Activated T-helper 9 cell treated with anti-CD3 and anti-CD28 coated beads, Interleukin-2, amount 50 U/mL, for 16 hours (primary cell): ENCODE measurements around the gene TMEM42.

Experiments
- DNase-seq: peaks from one replicate; pipeline ENCODE4 v3.0.0-alpha.2; 2020; ENCODE audit warnings: low read depth

Gene TMEM42

DNA sequence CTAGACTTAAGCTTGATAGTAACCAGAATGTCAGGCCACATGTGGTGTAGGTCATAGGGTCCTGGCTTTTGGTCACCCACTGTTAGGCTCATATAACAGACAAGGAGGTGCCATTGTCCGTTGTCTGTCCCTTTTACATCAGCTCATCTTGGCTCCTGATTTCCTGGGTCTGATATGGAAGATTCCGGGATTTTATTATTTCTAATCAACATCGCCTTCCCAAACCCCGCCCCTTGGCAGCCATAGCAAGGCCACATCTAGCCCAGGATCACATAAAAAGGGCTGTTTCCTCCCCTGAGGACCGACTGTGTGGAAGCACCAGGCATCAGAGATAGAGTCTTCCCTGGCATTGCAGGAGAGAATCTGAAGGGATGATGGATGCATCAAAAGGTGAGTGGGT is 12.6 kb downstream of the TMEM42 start, which contains the start of gene TGM4:
TGM4 (plus strand) TSS at position 301 of the 400 bp plus-strand sequence; CDS start at position 372, 71 bp downstream.
- no peak for DNase-seq

DNA sequence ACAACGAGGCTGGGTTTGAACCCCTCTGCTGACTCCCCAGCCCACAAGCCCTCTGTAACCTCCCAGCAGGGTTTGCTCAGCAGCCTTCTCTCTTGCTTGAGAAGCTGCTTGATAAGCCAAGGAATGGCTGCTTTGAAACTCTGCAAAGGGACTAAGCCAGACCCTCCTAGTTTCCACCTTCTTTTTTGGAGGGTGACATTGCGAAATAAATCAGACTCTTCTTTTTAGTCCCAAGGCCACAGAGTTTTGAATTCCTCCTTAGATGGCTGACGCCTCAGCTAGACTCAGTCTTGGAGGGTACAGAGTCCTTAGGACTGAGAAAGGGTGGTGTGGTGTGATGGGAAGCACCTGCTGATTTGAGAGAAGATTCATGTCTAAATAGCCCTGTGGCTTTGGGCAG is 13.9 kb downstream of the TMEM42 start:
- no peak for DNase-seq

GRCh38 chr3:44877333-44877732 is 15.6 kb downstream of the TMEM42 start:
- DNase-seq, result no peak

GRCh38 chr3:44880284-44880683 is 18.6 kb downstream of the TMEM42 start:
- DNase-seq, result no peak

DNA sequence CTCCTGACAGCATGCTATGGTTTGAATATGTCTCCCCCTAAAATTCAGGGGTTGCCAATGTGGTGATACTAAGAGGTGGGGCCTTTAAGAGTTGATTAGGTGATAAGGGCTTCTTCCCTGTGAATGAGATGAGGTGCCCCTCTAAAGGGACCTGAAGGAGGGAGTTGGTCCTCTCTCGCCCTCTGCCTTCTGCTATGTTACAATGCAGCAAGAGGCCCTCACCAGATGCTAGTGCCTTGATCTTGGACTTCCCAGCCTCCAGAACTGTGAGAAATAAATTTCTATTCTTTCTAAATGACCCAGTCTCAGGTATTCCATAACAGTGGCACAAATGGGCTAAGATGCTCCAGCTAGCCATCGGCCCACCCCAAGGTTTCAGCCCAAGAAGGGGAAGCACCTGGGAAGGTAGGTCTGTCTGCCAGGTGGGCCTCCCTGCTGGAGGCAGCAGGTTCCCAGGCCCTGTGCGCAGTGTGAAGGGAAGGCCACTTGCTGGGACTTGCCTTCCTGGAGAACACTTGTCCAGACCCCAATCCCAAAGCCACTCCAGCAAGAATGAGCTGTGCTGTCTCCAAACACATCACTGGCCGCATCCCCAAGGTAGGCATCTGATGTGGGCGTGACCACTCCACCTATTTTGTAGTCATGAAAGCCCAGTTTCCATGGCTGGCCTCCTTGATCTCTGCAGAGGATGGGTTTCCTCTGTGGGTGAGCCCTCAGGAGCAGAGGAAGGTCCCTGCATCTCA is 21.7 kb downstream of the TMEM42 start:
- no peak for DNase-seq

DNA sequence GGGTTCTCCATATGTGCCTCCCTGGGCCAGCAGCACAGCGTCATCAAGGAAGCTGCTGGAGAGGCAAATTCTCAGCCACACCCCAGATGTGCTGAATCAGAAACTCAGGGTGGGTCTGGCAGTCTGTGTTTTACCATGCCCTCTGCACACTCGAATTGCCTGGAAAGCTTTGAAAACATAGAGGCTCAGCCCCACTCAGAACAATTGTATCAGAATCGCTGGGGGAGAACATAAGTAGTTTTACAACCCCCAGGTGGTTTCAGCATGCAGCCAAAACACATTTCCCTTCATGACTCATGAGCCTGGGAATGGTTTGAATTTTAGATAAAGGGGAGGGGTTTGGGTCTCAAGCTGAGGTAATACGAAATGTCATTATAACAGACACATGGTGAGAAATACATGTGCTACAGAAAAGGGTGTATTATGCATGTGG is 22.3 kb downstream of the TMEM42 start:
- DNase-seq, result no peak

- DNase-seq, result no peak
Observed at GRCh38 chr3:44885618-44886017, 23.9 kb downstream of the TMEM42 start.

DNA sequence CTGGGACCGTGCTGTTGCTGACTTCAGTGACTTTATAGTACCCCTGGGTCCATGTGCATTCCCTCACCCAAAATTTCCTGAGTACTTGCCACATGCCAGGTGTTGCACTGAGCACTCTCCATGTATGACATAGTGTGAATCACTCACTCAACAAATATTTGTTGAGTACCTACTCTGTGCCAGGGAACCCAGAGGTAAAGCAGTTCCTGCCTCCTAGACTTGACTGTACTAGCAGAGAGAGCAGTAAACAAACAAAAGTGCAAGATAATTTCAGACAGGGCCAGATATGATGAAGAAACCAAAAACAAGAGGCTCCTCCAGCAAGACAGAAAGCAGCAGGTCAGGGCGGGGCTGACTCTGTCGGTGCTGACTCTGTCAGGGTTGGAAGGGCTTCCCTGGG is 24.8 kb downstream of the TMEM42 start:
- no peak for DNase-seq

GRCh38 chr3:44887101-44887500 is 25.4 kb downstream of the TMEM42 start:
- DNase-seq, result no peak

DNA sequence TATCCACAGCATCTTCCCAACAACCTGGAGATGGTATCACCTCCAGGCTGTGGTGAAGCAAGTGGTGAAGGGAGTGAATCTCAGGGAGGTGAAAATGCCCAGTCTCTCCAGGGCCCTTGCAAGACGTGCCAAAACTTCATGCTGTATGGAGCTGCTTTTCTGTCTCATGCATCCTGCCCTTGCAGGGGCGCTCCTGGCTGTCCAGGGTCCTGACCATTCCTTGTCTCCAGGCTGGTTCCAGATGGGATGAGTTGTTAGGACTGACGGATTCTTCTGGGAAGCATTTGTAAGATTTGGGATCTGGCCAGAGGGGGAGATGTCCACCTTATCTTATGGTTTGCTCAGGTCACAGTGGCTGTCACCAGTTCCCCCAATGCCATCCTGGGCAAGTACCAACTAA is 28.5 kb downstream of the TMEM42 start:
- DNase-seq, result no peak

DNA sequence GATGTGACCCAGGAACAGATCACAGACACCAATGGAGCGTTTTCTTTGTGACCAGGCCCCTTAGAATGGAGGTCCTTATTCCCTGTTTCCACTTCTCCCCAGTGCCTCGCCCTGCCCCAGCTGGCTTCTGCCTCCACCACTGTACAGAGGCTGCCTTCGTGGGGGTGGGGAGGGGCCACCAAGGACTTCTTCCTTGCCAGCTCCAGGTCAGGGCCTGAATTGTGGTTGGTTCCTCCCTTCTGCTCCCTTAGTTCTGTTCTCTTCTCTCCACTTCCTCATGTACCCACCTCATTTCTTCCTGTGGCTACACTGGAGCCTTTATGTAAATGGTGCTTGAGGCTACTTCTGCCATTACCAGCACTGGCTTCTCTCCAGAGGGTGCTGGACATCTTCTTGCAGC is 29.1 kb downstream of the TMEM42 start:
- no peak for DNase-seq

GRCh38 chr3:44892689-44893088 is 31.0 kb downstream of the TMEM42 start:
- DNase-seq, result no peak

DNA sequence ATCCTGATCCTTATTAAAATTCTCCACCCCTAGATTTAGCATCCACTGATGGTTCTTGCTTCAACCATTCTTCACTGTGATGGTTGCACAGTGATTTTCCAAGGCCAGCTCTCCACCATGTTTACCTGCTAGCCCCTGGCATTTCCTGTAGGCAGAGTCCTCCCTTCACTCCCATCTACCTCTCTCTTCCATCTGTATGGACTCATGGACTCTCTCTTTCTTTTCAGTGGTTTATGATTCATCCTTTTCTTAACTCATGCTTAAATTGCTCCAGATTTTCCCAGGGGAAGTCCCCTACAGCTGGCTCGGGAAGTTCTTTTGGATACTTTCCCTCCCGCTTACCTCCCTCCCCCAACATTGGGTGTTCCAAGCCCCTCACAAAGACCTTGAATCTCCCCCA is 31.4 kb downstream of the TMEM42 start:
- DNase-seq, result no peak

DNA sequence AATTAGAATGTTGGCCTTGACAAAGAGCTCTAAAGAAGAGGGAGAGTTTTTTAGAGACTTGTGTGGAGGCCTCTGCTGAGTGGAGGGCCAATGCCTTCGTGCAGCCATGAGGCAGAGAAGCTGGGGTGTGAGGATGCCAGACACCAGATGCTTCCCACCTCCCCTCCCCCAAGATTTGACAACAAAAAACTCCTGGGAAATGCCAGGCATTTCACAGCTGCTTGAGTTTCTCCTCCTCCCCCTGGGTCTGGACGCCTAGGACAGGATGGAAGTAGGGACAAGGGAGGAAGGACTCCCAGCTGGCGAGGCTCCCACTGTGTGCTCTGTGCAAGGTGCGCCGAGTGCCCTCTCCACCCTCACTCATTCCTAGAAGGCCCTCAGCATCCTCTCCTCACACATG is 32.8 kb downstream of the TMEM42 start:
- no peak for DNase-seq

DNA sequence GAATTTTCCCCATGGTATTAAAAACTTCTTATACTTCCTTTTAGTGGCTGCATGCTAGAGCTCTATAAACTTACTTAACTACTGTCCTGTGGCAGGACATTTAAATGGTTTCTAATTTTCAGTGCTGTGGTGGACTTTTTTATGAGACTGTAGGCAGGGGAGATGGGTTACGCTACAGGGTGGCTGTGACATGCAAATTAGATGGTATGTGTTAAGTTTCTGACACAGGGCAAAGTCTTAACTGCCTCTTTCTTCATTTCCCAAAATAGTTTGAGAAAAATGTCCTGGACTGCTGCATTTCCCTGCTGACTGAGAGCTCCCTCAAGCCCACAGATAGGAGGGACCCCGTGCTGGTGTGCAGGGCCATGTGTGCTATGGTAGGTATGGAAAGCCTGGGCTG is 34.7 kb downstream of the TMEM42 start:
- DNase-seq, result no peak

GRCh38 chr3:44899683-44900367 is 38.1 kb downstream of the TMEM42 start:
- no peak for DNase-seq

DNA sequence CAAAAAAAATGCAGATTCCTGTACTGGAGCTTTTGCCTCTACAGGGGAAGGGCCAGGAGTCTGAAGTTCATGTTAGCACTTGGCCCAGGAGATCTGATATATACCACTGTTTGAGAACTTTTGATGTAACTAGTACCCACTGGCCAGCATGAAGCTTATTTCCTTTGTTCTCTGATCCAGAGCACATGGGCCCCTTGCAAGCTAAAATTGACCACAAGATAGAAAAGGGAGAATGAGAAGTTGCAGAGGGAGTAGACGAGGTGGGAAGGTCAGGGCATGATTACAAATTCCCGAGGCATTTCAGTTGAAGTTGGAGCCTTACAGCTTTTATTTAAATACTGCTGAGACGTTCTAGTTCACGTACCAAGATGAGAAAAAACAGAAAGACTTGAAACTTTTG is 40.9 kb downstream of the TMEM42 start:
- no peak for DNase-seq

DNA sequence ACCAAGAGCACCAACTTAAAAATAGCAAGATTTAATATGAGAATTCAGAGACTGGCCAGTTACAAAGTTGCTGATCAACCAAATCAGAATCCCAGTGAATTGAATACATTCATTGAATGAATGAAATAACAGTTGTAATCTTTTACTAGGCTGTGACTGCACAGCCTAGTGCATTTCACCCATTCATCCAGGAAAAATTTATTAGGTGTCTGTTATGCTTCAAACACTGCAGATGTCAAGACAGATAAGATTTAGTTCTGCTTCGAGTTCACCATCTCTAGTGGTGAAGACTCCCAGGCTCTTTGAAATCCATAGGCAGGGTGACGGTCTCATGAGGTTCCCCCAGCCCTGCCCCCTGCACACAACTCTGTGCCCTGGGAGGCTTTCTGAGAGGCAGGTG is 41.6 kb downstream of the TMEM42 start:
- DNase-seq, result no peak

DNA sequence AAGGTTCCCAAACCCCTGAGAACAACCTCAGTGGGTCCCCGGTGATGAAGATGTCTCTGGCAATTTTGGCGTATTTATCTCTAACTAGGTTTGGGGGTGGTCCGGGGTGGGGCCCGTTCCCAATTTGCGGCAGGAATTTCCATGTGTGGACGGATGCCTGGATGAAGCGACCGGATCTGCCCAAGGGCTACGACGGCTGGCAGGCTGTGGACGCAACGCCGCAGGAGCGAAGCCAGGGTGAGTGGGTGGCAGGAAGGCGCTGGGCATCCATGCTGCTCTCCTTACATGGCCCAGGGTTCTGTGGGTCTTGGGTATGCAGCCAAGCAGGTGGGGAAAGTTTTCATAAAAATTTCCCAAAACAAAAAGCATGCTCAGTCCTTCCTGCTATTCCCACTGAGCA is 42.0 kb downstream of the TMEM42 start:
- no peak for DNase-seq

DNA sequence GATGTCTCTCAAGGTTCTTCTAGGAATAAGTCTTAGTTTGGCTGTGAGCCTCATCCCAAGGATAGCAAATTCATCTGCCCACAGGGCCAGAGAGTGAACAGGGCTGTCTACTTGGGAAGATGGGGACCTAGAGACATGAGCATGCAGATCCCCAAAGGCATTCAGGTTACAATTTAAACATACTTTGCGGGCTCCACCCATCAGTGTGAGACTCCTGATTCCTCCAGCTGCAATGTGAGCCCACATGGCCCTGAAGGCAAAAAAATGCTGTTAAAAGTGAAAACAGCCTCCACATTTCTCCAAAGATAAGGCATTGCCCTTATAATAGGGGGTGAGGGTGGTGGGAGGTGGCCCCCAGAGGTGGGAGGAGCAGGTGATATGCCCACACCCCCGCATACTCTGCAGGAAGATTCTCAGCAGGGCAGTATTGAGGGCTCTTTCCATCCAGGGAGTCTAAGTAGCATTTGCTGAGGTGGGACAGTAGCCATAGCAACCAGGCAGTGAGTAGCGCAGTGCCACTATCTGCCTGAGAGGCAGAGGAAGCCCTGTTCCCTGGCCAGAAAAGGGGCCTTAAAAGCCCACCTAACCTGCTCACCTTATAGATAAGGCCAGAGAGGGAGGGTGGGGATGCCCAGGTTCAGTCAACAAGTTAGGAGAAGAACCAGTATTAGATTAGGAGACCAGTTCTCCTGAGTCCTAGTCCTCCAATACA is 43.9 kb downstream of the TMEM42 start:
- no peak for DNase-seq

GRCh38 chr3:44906997-44907396 is 45.3 kb downstream of the TMEM42 start:
- no peak for DNase-seq

DNA sequence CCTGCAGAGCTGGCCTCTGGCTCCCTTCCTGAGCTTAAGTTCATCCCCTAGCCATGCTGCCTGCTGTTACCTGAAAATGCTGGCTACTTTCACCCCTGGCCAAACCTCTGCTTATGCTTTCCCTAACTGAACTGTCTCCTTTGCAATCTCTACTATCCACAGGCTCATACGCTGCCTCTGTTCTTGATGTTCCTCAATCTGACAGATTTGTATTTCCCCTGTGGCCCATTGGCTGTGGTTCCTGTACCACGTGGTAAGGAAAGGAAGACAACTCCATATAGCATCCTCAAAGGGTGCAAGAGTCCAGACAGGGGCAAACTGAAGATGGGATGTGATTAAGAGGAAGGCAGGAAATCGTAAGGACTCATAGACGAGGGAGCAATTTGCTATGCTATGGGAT is 45.9 kb downstream of the TMEM42 start:
- no peak for DNase-seq

- DNase-seq, result no peak
Observed at GRCh38 chr3:44909063-44909462, 47.4 kb downstream of the TMEM42 start.
